MM.1S (cell line): ENCODE measurements around the gene SNF8.
A peak's percentile ranks its signal among the peaks of the same experiment; 100 is the strongest.

ENCODE experiments used
- DNase-seq: peaks from one replicate; pipeline ENCODE4 v3.0.0-alpha.2; 2015
- H2AFZ ChIP-seq: fragments of 300-600 bp; sonication (generic); 2 replicates; pipeline ENCODE4 v1.6.0; 2016; ENCODE audit warnings: antibody characterized with exemption, low read length
- H3F3A ChIP-seq: fragments of 300-600 bp; sonication (generic); 2 replicates; pipeline ENCODE4 v1.6.1; 2016; ENCODE audit warnings: mild to moderate bottlenecking, antibody characterized with exemption, low read length, moderate library complexity, mixed read lengths; ENCODE audit not compliant: insufficient read depth
- H3K27ac ChIP-seq: fragments of 300-600 bp; sonication (generic); 2 replicates; pipeline ENCODE4 v1.5.1; 2016; ENCODE audit warnings: mild to moderate bottlenecking, low read length
- H3K27me3 ChIP-seq: fragments of 300-600 bp; sonication (generic); replicated peaks from 2 replicates; pipeline ENCODE4 v1.6.0; 2016; ENCODE audit warnings: low read length; ENCODE audit not compliant: insufficient read depth
- H3K36me3 ChIP-seq: fragments of 300-600 bp; sonication (generic); replicated peaks from 2 replicates; pipeline ENCODE4 v1.6.1; 2016; ENCODE audit warnings: mild to moderate bottlenecking, low read length, mixed read lengths; ENCODE audit not compliant: insufficient read depth
- H3K4me1 ChIP-seq: fragments of 300-600 bp; sonication (generic); 2 replicates; pipeline ENCODE4 v1.6.1; 2016; ENCODE audit warnings: low read length, mixed read lengths
- H3K4me2 ChIP-seq: fragments of 300-600 bp; sonication (generic); 2 replicates; pipeline ENCODE4 v1.6.0; 2016; ENCODE audit warnings: low read depth, low read length
- H3K4me3 ChIP-seq: fragments of 300-600 bp; sonication (generic); 2 replicates; pipeline ENCODE4 v1.5.1; 2016; ENCODE audit warnings: low read length, mixed read lengths
- H3K79me2 ChIP-seq: fragments of 300-600 bp; sonication (generic); 2 replicates; pipeline ENCODE4 v1.6.1; 2016; ENCODE audit warnings: mixed run types, low read length, mixed read lengths
- H3K9ac ChIP-seq: fragments of 300-600 bp; sonication (generic); 2 replicates; pipeline ENCODE4 v1.6.1; 2016; ENCODE audit warnings: low read length, mixed read lengths
- H3K9me2 ChIP-seq: fragments of 300-600 bp; sonication (generic); replicated peaks from 2 replicates; pipeline ENCODE4 v1.6.1; 2016; ENCODE audit warnings: mild to moderate bottlenecking, low read length, mixed read lengths; ENCODE audit not compliant: insufficient read depth
- H3K9me3 ChIP-seq: fragments of 300-600 bp; sonication (generic); replicated peaks from 2 replicates; pipeline ENCODE4 v1.6.1; 2016; ENCODE audit warnings: mild to moderate bottlenecking, low read length, mixed read lengths; ENCODE audit not compliant: insufficient read depth
- H4K20me1 ChIP-seq: fragments of 300-600 bp; sonication (generic); 2 replicates; pipeline ENCODE4 v1.6.1; 2016; ENCODE audit warnings: mild to moderate bottlenecking, low read length, moderate library complexity, mixed read lengths; ENCODE audit not compliant: insufficient read depth
- CTCF ChIP-seq: fragments of 300-600 bp; sonication (generic); IDR thresholded peaks from 2 replicates; pipeline ENCODE4 v1.5.1; 2016; ENCODE audit warnings: antibody characterized with exemption, low read length, mixed read lengths
- EZH2 ChIP-seq: fragments of 300-600 bp; sonication (generic); optimal IDR thresholded peaks from 2 replicates; pipeline ENCODE3; 2017; ENCODE audit warnings: low read depth, mild to moderate bottlenecking, antibody characterized with exemption, low read length, mixed read lengths
- EZH2phosphoT487 ChIP-seq: fragments of 300-600 bp; sonication (generic); IDR thresholded peaks from 2 replicates; pipeline ENCODE4 v1.6.1; 2018; ENCODE audit warnings: antibody characterized with exemption, low read length

The SNF8 gene

DNA sequence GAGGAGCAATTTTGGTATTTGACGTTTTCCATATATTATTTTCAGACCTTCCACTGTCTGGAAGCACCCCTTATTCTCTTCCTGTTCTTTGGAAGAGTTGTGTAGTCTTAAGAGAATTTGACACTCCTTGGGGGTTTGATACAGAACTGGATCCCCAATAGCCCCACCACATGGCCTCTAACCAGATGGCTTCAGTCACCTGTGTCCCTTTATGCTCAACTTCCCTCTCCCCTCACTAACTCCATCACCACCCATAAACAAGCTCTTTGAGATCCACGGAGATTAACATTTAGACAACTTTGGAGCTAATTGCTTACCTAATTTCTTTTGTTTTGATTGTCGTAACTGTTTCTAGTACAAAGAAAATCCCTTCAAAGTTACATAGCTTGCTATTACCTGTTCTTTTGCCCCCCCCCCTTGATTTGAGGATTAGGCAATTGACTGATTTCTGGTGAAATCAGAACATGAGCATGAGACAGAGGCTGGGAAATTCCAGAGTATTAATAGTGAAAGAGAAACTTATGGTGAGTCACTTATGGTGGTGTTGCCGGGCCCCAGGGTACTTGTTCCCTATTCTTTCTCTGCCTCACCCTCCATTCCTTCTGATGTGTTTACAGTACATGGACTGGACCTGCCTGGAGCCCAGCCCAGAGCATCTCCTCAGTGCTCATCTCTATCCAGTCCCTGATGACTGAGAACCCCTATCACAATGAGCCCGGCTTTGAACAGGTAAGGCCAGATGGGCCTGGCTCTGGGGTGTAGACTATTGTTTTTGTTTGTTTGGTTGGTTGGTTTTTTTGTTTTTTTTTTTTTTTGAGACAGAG, 29.0 kb downstream of the SNF8 start:
- TF ChIP-seq CTCF: no peak
- no peak for TF ChIP-seq EZH2
- no peak for TF ChIP-seq EZH2phosphoT487
- peaks cover 3% of the 10 kb centered on the region; the same call in 1 of the 2 replicates for H3K36me3 ChIP-seq
- peaks cover 11% of the 10 kb centered on the region for H3K4me1 ChIP-seq
- peak; percentile 41 for DNase-seq
- H3K27ac ChIP-seq: peak overlapping the region; percentile 32; the same call in 1 of the 2 replicates
- H3K9me3 ChIP-seq: no peaks in the 10 kb centered on the region
- peak overlapping the region; percentile 43; the same call in 1 of the 2 replicates for H3K4me2 ChIP-seq
- H3K9me2 ChIP-seq: no peaks in the 10 kb centered on the region
- H3F3A ChIP-seq: peaks cover 12% of the 10 kb centered on the region; the same call in 1 of the 2 replicates
- no peak overlapping the region for H3K4me3 ChIP-seq
- no peak overlapping the region for H2AFZ ChIP-seq
- H3K9ac ChIP-seq: no peak overlapping the region
- no peaks in the 10 kb centered on the region for H4K20me1 ChIP-seq
- no peaks in the 10 kb centered on the region for H3K27me3 ChIP-seq
- peaks cover 65% of the 10 kb centered on the region for H3K79me2 ChIP-seq

DNA sequence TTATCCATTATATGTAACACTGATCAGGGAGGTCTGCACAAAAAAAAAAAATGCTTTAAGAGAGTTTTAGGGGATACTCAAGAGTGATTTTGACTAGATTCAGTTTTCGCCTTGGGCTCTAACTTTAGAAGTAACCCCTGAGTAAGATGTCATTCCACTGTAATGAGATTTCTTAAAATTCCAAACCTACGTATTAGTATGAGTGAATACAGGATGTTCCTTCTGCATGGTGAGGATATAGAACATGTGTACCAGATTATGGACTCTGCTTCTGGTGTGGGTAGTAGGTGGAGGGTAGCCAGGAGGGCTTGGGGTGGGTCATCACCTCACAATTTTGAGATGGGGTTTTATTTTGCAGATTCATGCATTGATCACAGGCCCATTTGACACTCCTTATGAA, 32.2 kb downstream of the SNF8 start:
- H3F3A ChIP-seq: peaks cover 17% of the 10 kb centered on the region; the same call in 1 of the 2 replicates
- no peak for DNase-seq
- no peak overlapping the region for H3K4me3 ChIP-seq
- no peaks in the 10 kb centered on the region for H3K27me3 ChIP-seq
- H3K27ac ChIP-seq: no peak overlapping the region
- no peaks in the 10 kb centered on the region for H3K9me2 ChIP-seq
- H3K9me3 ChIP-seq: no peaks in the 10 kb centered on the region
- H3K4me1 ChIP-seq: peaks cover 22% of the 10 kb centered on the region
- H2AFZ ChIP-seq: no peak overlapping the region
- H4K20me1 ChIP-seq: no peaks in the 10 kb centered on the region
- no peak overlapping the region for H3K9ac ChIP-seq
- H3K4me2 ChIP-seq: no peak overlapping the region
- TF ChIP-seq EZH2 (no peak), CTCF (no peak), EZH2phosphoT487 (no peak)
- H3K79me2 ChIP-seq: peaks cover 83% of the 10 kb centered on the region
- H3K36me3 ChIP-seq: peaks cover 3% of the 10 kb centered on the region; the same call in 1 of the 2 replicates

GRCh38 chr17:48910370-48910769, 34.3 kb downstream of the SNF8 start:
- no peaks in the 10 kb centered on the region for H3K9me3 ChIP-seq
- 0 out of 2 replicates have a peak, but pooled peaks cover 3% of the 10 kb centered on the region for H3K36me3 ChIP-seq
- no peaks in the 10 kb centered on the region for H3K9me2 ChIP-seq
- H3F3A ChIP-seq: peaks cover 11% of the 10 kb centered on the region; the same call in 1 of the 2 replicates
- H3K9ac ChIP-seq: no peak overlapping the region
- no peaks in the 10 kb centered on the region for H3K27me3 ChIP-seq
- H3K27ac ChIP-seq: no peak overlapping the region
- DNase-seq: no peak
- H3K79me2 ChIP-seq: peaks cover 67% of the 10 kb centered on the region
- no peak overlapping the region for H3K4me2 ChIP-seq
- no peak overlapping the region for H2AFZ ChIP-seq
- no peaks in the 10 kb centered on the region for H4K20me1 ChIP-seq
- TF ChIP-seq EZH2: no peak
- no peak for TF ChIP-seq EZH2phosphoT487
- TF ChIP-seq CTCF: no peak
- H3K4me3 ChIP-seq: no peak overlapping the region
- peaks cover 16% of the 10 kb centered on the region for H3K4me1 ChIP-seq
